CD4-positive, CD25-positive, alpha-beta regulatory T cell (primary cell): ENCODE data around the gene CEP44. TPM values are rescaled to one million over a fixed set of nuclear protein-coding genes. Genes with fewer than 3 reads are reported as not detected.
"Not testable (repeated sequence)": the region's sequence is repeated elsewhere in the genome, so short reads cannot be mapped to it uniquely, and the experiment has no call there.

ENCODE experiments used
- ATAC-seq, 2 donors: fragments of 150-1000 bp; cut with Tn5 transposase; one replicate each; pipeline ENCODE4 v1.10.0; 2021; ENCODE audit warnings: low read depth in 2 of 2, moderate number of reproducible peaks in 2 of 2, moderate library complexity in 1 of 2
- DNase-seq, 3 donors: peaks; one replicate each; pipeline versions ENCODE4 v3.0.0 to v3.0.0-alpha.2; 2012 to 2022; ENCODE audit warnings: mixed read lengths in 1 of 3
- H3K27ac ChIP-seq: one replicate; pipeline ENCODE4 v1.7.0; 2013; ENCODE audit warnings: mild to moderate bottlenecking, low read length; ENCODE audit not compliant: insufficient read depth, poor library complexity, severe bottlenecking
- H3K27me3 ChIP-seq: one replicate; pipeline ENCODE4 v1.7.0; 2013; ENCODE audit warnings: low read length; ENCODE audit not compliant: control insufficient read depth, insufficient read depth
- H3K36me3 ChIP-seq: one replicate; pipeline ENCODE4 v1.7.0; 2013; ENCODE audit warnings: mild to moderate bottlenecking, low read length, moderate library complexity; ENCODE audit not compliant: control insufficient read depth, insufficient read depth
- H3K4me1 ChIP-seq: 2 replicates; pipeline ENCODE4 v1.7.0; 2013; ENCODE audit warnings: mild to moderate bottlenecking, low read length; ENCODE audit not compliant: insufficient read depth, control insufficient read depth, poor library complexity, severe bottlenecking
- H3K4me3 ChIP-seq: one replicate; pipeline ENCODE4 v1.7.0; 2013; ENCODE audit warnings: low read depth, mild to moderate bottlenecking, low read length, moderate library complexity
- H3K9me3 ChIP-seq, 2 experiments: 1 replicate in 1 of 2; 2 replicates in 1 of 2; pipeline ENCODE4 v1.7.0; 2013; ENCODE audit warnings: low read length in 2 of 2, mild to moderate bottlenecking in 1 of 2, moderate library complexity in 1 of 2; ENCODE audit not compliant: control insufficient read depth in 2 of 2
- H3K27ac Mint-ChIP-seq, 3 donors: one replicate each; pipeline ENCODE4 v1.8.0; 2020 to 2022; ENCODE audit warnings: mild to moderate bottlenecking in 3 of 3, mixed read lengths in 3 of 3, moderate library complexity in 2 of 3
- H3K27me3 Mint-ChIP-seq: one replicate; pipeline ENCODE4 v1.8.0; 2022; ENCODE audit warnings: mild to moderate bottlenecking, mixed read lengths
- H3K36me3 Mint-ChIP-seq: one replicate; pipeline ENCODE4 v1.8.0; 2020; ENCODE audit warnings: mixed read lengths
- H3K4me1 Mint-ChIP-seq, 4 donors: one replicate each; pipeline ENCODE4 v1.8.0; 2020 to 2022; ENCODE audit warnings: mixed read lengths in 4 of 4, mild to moderate bottlenecking in 1 of 4
- H3K4me3 Mint-ChIP-seq, 4 donors: one replicate each; pipeline ENCODE4 v1.8.0; 2020 to 2022; ENCODE audit warnings: mild to moderate bottlenecking in 4 of 4, mixed read lengths in 4 of 4, moderate library complexity in 3 of 4
- H3K9me3 Mint-ChIP-seq, 7 donors: one replicate each; pipeline ENCODE4 v1.8.0; 2020 to 2022; ENCODE audit warnings: mixed read lengths in 7 of 7, mild to moderate bottlenecking in 3 of 7, moderate library complexity in 2 of 7
- polyA plus RNA-seq, 4 donors: library from polyadenylated mRNA; unstranded; fragments of 300-500 nt; fragmentation: Illumina TruSeq; gene quantifications; one replicate each; pipeline ENCODE4 v1.2.3, GENCODE V29; 2021
- total RNA-seq: library from RNA; stranded (reverse); gene quantifications from one replicate; pipeline ENCODE4 v1.2.3, GENCODE V29; 2022

CEP44 gene
- total and polyA plus RNA-seq, 5 donors from 2014 or later, result 8.8 to 32.2 (median 15.1) TPM

DNA sequence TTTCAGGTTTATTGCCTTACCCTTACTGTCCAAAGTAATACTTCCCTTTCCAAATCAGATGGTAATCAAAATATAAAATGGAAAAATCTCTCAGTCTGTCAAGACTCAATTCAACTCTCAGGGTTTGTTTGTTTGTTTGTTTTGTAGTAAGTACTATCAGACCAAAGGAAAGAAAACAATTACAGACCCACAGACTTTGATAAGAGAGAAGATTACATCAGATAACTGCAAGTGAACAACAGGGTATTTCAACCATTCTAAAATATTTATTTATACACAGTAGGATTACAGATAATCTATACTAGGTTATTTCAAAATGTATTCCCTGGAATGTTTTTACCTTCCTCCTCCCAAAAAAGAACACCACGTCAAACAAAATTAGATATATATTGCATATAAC lies 29.1 kb upstream of the CEP44 start:
- H3K27me3 Mint-ChIP-seq, result no peaks in the 10 kb centered on the region
- H3K4me1 Mint-ChIP-seq, result peaks cover 0 to 9% (median 6%) of the 10 kb centered on the region in 4 donors

GRCh38 chr4:174255374-174255773 lies 28.3 kb upstream of the CEP44 start:
- peaks cover 25% of the 10 kb centered on the region for H3K36me3 ChIP-seq
- H3K4me1 ChIP-seq, result no peaks in the 10 kb centered on the region
- H3K9me3 Mint-ChIP-seq, result no peaks in the 10 kb centered on the region
- H3K27me3 ChIP-seq, result no peaks in the 10 kb centered on the region
- H3K4me1 Mint-ChIP-seq, result peaks cover 4 to 9% (median 6%) of the 10 kb centered on the region in 4 donors
- H3K27ac Mint-ChIP-seq, result no peak overlapping the region
- H3K4me3 Mint-ChIP-seq, result no peak overlapping the region
- H3K36me3 Mint-ChIP-seq, result peaks cover 27% of the 10 kb centered on the region
- no peaks in the 10 kb centered on the region for H3K27me3 Mint-ChIP-seq
- DNase-seq, result no peak
- no peak overlapping the region for H3K27ac ChIP-seq
- no peaks in the 10 kb centered on the region for H3K9me3 ChIP-seq
- no peak for ATAC-seq
- H3K4me3 ChIP-seq, result no peak overlapping the region

More for the DNA sequence above, 29.1 kb upstream of the CEP44 start:
- Mint-ChIP-seq H3K36me3 (peaks cover 29% of the 10 kb centered on the region), H3K4me3 (no peak overlapping the region), H3K27ac (no peak overlapping the region), H3K9me3 (no peaks in the 10 kb centered on the region)
- DNase-seq (no peak), ATAC-seq (no peak)
- H3K4me1 ChIP-seq, result no peaks in the 10 kb centered on the region
- no peaks in the 10 kb centered on the region for H3K9me3 ChIP-seq
- H3K36me3 ChIP-seq, result peaks cover 25% of the 10 kb centered on the region
- no peak overlapping the region for H3K4me3 ChIP-seq
- H3K27ac ChIP-seq, result no peak overlapping the region
- H3K27me3 ChIP-seq, result no peaks in the 10 kb centered on the region

DNA sequence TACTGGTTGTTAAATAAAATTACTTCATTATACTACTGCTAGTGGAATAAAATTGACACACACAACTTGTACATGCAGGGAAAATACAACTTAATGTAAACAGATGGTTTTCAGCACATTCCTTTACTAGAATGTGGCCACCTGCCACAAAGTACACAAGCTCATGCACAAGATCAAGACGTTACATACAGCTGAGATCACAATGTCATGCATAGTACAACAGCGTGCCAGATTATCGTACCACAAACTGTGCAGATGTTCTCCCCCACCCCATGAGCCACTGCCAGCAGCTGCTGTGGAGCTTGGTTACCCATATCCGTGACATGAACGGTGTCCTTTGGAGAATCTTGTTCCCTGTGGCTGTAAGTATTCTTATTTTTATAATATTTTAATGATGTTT lies 27.9 kb upstream of the CEP44 start:
- H3K36me3 Mint-ChIP-seq, result peaks cover 27% of the 10 kb centered on the region
- H3K4me3 ChIP-seq, result no peak overlapping the region

DNA sequence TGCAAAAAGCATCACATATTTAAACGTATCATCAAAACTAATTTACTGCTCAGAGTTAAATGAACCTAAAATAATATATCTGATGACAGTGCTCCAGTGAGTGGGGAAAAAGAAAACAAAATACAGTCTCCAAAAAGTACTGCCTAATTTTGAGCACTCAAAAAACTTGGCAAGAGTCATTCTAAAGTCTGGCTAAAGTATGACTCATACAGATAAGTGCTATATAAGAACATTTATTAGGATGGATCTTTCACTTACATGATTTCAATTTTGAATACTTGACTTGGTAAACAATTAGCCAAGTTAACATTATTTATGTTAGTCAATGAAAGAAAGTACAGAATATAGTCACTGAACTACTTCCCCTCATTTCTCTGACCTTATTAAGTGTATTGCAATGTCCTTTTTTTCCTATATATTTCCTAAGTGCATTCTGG lies 27.4 kb upstream of the CEP44 start:
- no peak overlapping the region for H3K4me3 ChIP-seq
- no peak for DNase-seq
- Mint-ChIP-seq H3K4me3 (no peak overlapping the region), H3K27me3 (no peaks in the 10 kb centered on the region), H3K36me3 (peaks cover 27% of the 10 kb centered on the region), H3K4me1 (peaks cover 5 to 9% (median 6%) of the 10 kb centered on the region in 4 donors), H3K27ac (no peak overlapping the region), H3K9me3 (no peaks in the 10 kb centered on the region)
- H3K4me1 ChIP-seq, result no peaks in the 10 kb centered on the region
- no peak for ATAC-seq
- H3K27me3 ChIP-seq, result no peaks in the 10 kb centered on the region
- H3K36me3 ChIP-seq, result peaks cover 25% of the 10 kb centered on the region
- no peaks in the 10 kb centered on the region for H3K9me3 ChIP-seq
- no peak overlapping the region for H3K27ac ChIP-seq

More for the DNA sequence above, 27.9 kb upstream of the CEP44 start:
- no peaks in the 10 kb centered on the region for H3K9me3 Mint-ChIP-seq
- Histone ChIP-seq H3K4me1 (no peaks in the 10 kb centered on the region), H3K9me3 (no peaks in the 10 kb centered on the region), H3K27me3 (no peaks in the 10 kb centered on the region), H3K27ac (no peak overlapping the region), H3K36me3 (peaks cover 25% of the 10 kb centered on the region)
- H3K4me1 Mint-ChIP-seq, result peaks cover 5 to 8% (median 6%) of the 10 kb centered on the region in 4 donors
- H3K4me3 Mint-ChIP-seq, result no peak overlapping the region
- DNase-seq (no peak), ATAC-seq (no peak)
- no peaks in the 10 kb centered on the region for H3K27me3 Mint-ChIP-seq
- no peak overlapping the region for H3K27ac Mint-ChIP-seq

- Mint-ChIP-seq H3K4me1 (peaks cover 10 to 17% (median 13%) of the 10 kb centered on the region in 4 donors), H3K36me3 (peaks cover 23% of the 10 kb centered on the region)
- no peak for DNase-seq
These were observed 24.1 kb upstream of the CEP44 start for GRCh38 chr4:174259580-174259979.

DNA sequence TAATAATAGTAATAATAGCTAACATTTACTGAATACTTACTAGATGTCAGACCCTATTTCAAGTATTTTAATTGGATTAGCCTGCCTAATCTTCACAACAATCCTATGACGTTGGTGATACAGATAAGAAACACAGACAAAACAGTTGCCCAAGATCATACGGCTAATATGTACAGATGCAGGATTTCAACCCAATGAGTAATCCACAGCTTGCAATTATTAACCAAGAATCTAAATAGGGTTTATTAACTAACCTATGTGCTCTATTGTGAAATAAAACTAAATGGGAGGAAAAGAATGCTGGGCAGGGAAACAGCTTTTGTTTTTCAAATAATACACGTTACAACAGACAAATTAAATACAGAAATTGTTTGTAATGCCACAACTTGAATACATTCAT lies 23.6 kb upstream of the CEP44 start:
- Mint-ChIP-seq H3K4me1 (peaks cover 10 to 21% (median 14%) of the 10 kb centered on the region in 4 donors), H3K27me3 (no peaks in the 10 kb centered on the region), H3K4me3 (no peak overlapping the region), H3K9me3 (no peaks in the 10 kb centered on the region), H3K36me3 (peaks cover 20% of the 10 kb centered on the region), H3K27ac (no peak overlapping the region)
- Histone ChIP-seq H3K27ac (no peak overlapping the region), H3K4me3 (no peak overlapping the region), H3K4me1 (no peaks in the 10 kb centered on the region), H3K36me3 (peaks cover 37% of the 10 kb centered on the region), H3K9me3 (no peaks in the 10 kb centered on the region), H3K27me3 (no peaks in the 10 kb centered on the region)
- DNase-seq (no peak), ATAC-seq (no peak)

More at GRCh38 chr4:174259580-174259979, 24.1 kb upstream of the CEP44 start:
- Mint-ChIP-seq H3K4me3 (no peak overlapping the region), H3K27ac (no peak overlapping the region), H3K9me3 (no peaks in the 10 kb centered on the region), H3K27me3 (no peaks in the 10 kb centered on the region)
- H3K27ac ChIP-seq, result no peak overlapping the region
- H3K36me3 ChIP-seq, result peaks cover 37% of the 10 kb centered on the region
- H3K4me1 ChIP-seq, result no peaks in the 10 kb centered on the region
- no peaks in the 10 kb centered on the region for H3K27me3 ChIP-seq
- no peak overlapping the region for H3K4me3 ChIP-seq
- H3K9me3 ChIP-seq, result no peaks in the 10 kb centered on the region
- no peak for ATAC-seq

- DNase-seq, H3K9me3 Mint-ChIP-seq, ATAC-seq, H3K27ac ChIP-seq, H3K27ac Mint-ChIP-seq, H3K9me3 ChIP-seq, H3K4me1 ChIP-seq, H3K27me3 Mint-ChIP-seq, H3K4me3 ChIP-seq, H3K4me3 Mint-ChIP-seq, H3K27me3 ChIP-seq: not testable (repeated sequence)
- Mint-ChIP-seq H3K36me3 (peaks cover 19% of the 10 kb centered on the region), H3K4me1 (peaks cover 10 to 18% (median 14%) of the 10 kb centered on the region in 4 donors)
- H3K36me3 ChIP-seq, result peaks cover 34% of the 10 kb centered on the region
These were observed 22.3 kb upstream of the CEP44 start for GRCh38 chr4:174261432-174261831.

GRCh38 chr4:174262624-174263444 lies 20.9 kb upstream of the CEP44 start:
- H3K27me3 ChIP-seq, result no peaks in the 10 kb centered on the region
- DNase-seq, result no peak
- peaks cover 26% of the 10 kb centered on the region for H3K36me3 ChIP-seq
- no peak overlapping the region for H3K27ac Mint-ChIP-seq
- ATAC-seq, result no peak
- peaks cover 11% of the 10 kb centered on the region for H3K36me3 Mint-ChIP-seq
- no peaks in the 10 kb centered on the region for H3K4me1 ChIP-seq
- H3K9me3 Mint-ChIP-seq, result no peaks in the 10 kb centered on the region
- peaks cover 10 to 23% (median 17%) of the 10 kb centered on the region in 4 donors for H3K4me1 Mint-ChIP-seq
- no peaks in the 10 kb centered on the region for H3K9me3 ChIP-seq
- no peak overlapping the region for H3K4me3 ChIP-seq
- H3K27me3 Mint-ChIP-seq, result no peaks in the 10 kb centered on the region
- no peak overlapping the region for H3K4me3 Mint-ChIP-seq
- H3K27ac ChIP-seq, result no peak overlapping the region
